Smooth muscle cell (in vitro differentiated cells): Measurements from ENCODE around the gene CADM2. TPM values are rescaled to one million over a fixed set of nuclear protein-coding genes. Genes with fewer than 3 reads are reported as not detected.

ENCODE experiments used
- DNase-seq: peaks from one replicate; lab custom pipeline; 2025; ENCODE audit not compliant: unreplicated experiment; lab: John Stamatoyannopoulos, UW
- H2AFZ ChIP-seq: fragments of 200-600 bp; sonication (generic); 2 replicates; pipeline ENCODE4 v1.6.0; 2016; ENCODE audit warnings: antibody characterized with exemption, low read depth, mild to moderate bottlenecking
- H3F3A ChIP-seq: fragments of 200-600 bp; sonication (generic); 2 replicates; pipeline ENCODE4 v1.6.0; 2017; ENCODE audit warnings: antibody characterized with exemption, low read depth
- H3K27ac ChIP-seq: fragments of 200-600 bp; sonication (generic); 2 replicates; pipeline ENCODE4 v1.5.1; 2016; ENCODE audit warnings: low read depth, mild to moderate bottlenecking
- H3K27me3 ChIP-seq: fragments of 200-600 bp; sonication (generic); 2 replicates; pipeline ENCODE4 v1.6.1; 2016; ENCODE audit warnings: low read depth, mild to moderate bottlenecking
- H3K36me3 ChIP-seq: fragments of 200-600 bp; sonication (generic); 2 replicates; pipeline ENCODE4 v1.5.1; 2016; ENCODE audit warnings: low read depth
- H3K4me1 ChIP-seq: fragments of 200-600 bp; sonication (generic); 2 replicates; pipeline ENCODE4 v1.5.1; 2016; ENCODE audit warnings: low read depth
- H3K4me2 ChIP-seq: fragments of 200-600 bp; sonication (generic); 2 replicates; pipeline ENCODE4 v1.6.0; 2016; ENCODE audit warnings: mild to moderate bottlenecking
- H3K4me3 ChIP-seq: fragments of 200-600 bp; sonication (generic); 2 replicates; pipeline ENCODE4 v1.5.1; 2016; ENCODE audit warnings: mild to moderate bottlenecking
- H3K79me2 ChIP-seq: fragments of 200-600 bp; sonication (generic); 2 replicates; pipeline ENCODE4 v1.6.0; 2016; ENCODE audit warnings: low read depth, mild to moderate bottlenecking
- H3K9ac ChIP-seq: fragments of 200-600 bp; sonication (generic); 2 replicates; pipeline ENCODE4 v1.6.0; 2016; ENCODE audit warnings: low read depth
- H3K9me3 ChIP-seq: fragments of 200-600 bp; sonication (generic); replicated peaks from 2 replicates; pipeline ENCODE4 v1.5.1; 2016; ENCODE audit warnings: low read depth
- H4K20me1 ChIP-seq: fragments of 200-600 bp; sonication (generic); 2 replicates; pipeline ENCODE4 v1.6.0; 2016; ENCODE audit warnings: low read depth
- CTCF ChIP-seq: fragments of 200-600 bp; sonication (generic); IDR thresholded peaks from 2 replicates; pipeline ENCODE4 v1.5.1; 2017; ENCODE audit warnings: borderline replicate concordance, mild to moderate bottlenecking, antibody characterized with exemption; ENCODE audit not compliant: insufficient read depth, poor library complexity, severe bottlenecking
- WGBS: methylation state at CpG from one replicate; pipeline ENCODE4 v1.1.7; 2016; ENCODE audit warnings: low lambda C conversion rate; 5-methylcytosine and 5-hydroxymethylcytosine counted together
- polyA plus RNA-seq: library from polyadenylated mRNA; unstranded; fragments of >200 nt; fragmentation: Nextera tagmentation; extraction: Ambion mirVana; gene quantifications from 2 replicates; pipeline ENCODE4 v1.2.1, GENCODE V29; 2016
- total RNA-seq: library from RNA; depleted of rRNA; stranded (reverse); fragments of >200 nt; gene quantifications from 2 replicates; pipeline ENCODE4 v1.2.3, GENCODE V29; 2014

CADM2 gene
- total and polyA plus RNA-seq, 2 experiments from 2014 or later = 0.13 TPM; not detected in 1

DNA sequence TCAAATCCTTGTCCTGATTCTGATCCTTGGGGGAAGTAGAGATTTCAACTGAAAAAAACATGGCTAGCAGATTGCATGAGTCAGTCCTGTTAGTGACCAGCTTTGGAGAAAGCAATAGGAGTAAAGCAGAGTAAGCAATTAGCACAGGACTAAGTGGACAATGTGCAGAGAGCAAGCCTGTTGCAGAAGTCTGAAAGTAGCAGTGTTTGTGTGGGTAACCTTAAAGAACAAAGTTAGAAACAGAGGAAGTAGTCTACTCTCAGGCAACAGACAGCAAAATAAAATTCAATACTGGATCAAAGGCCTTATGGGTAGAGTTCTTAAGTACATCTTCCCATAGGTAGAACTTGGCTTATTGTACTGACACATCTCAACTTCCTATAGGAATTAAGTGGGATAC, 916.8 kb downstream of the CADM2 start:
- DNase-seq = no peak
- H3K9ac ChIP-seq = no peak overlapping the region
- no peak overlapping the region for H3K27ac ChIP-seq
- no peak overlapping the region for H3K4me3 ChIP-seq
- no peaks in the 10 kb centered on the region for H3K79me2 ChIP-seq
- no peaks in the 10 kb centered on the region for H3F3A ChIP-seq
- H2AFZ ChIP-seq = peak overlapping the region; percentile 18
- H3K9me3 ChIP-seq = no peaks in the 10 kb centered on the region
- no peak for TF ChIP-seq CTCF
- H3K36me3 ChIP-seq = no peaks in the 10 kb centered on the region
- no peak overlapping the region for H3K4me2 ChIP-seq
- no peaks in the 10 kb centered on the region for H3K27me3 ChIP-seq
- H3K4me1 ChIP-seq = no peaks in the 10 kb centered on the region
- H4K20me1 ChIP-seq = no peaks in the 10 kb centered on the region

DNA sequence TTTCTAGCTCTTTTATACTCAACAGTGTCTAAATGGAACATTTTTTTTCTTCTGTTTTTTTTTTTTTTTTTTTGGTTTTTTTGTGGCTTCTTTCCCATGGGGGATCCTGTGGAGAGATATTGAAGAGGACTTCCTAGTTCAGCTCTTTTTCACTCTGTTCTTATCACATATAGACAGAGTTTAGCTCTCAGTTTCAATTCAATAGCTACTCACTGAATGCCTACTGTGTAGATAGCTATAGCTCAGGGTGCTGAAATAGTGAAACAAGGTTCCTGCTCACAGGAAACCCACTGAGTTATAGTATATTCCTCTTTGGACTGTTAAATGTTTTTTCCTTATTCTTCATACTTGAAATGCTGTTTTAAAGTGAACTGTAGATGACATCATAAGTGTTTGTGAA, 918.8 kb downstream of the CADM2 start:
- no peak for DNase-seq
- no peak overlapping the region for H3K9ac ChIP-seq
- H4K20me1 ChIP-seq = no peaks in the 10 kb centered on the region
- no peaks in the 10 kb centered on the region for H3K36me3 ChIP-seq
- H2AFZ ChIP-seq = peak overlapping the region; percentile 63
- no peaks in the 10 kb centered on the region for H3K9me3 ChIP-seq
- no peaks in the 10 kb centered on the region for H3F3A ChIP-seq
- H3K4me2 ChIP-seq = no peak overlapping the region
- H3K79me2 ChIP-seq = no peaks in the 10 kb centered on the region
- no peak for TF ChIP-seq CTCF
- H3K27me3 ChIP-seq = no peaks in the 10 kb centered on the region
- no peaks in the 10 kb centered on the region for H3K4me1 ChIP-seq
- no peak overlapping the region for H3K4me3 ChIP-seq
- H3K27ac ChIP-seq = no peak overlapping the region

GRCh38 chr3:85881833-85882393, 923.1 kb downstream of the CADM2 start:
- Histone ChIP-seq H3K79me2 (no peaks in the 10 kb centered on the region), H3K4me2 (no peak overlapping the region), H3K36me3 (no peaks in the 10 kb centered on the region), H3F3A (no peaks in the 10 kb centered on the region), H3K9ac (no peak overlapping the region), H3K27me3 (no peaks in the 10 kb centered on the region), H4K20me1 (no peaks in the 10 kb centered on the region), H3K4me3 (no peak overlapping the region), H3K4me1 (no peaks in the 10 kb centered on the region), H3K9me3 (no peaks in the 10 kb centered on the region), H2AFZ (no peak overlapping the region), H3K27ac (no peak overlapping the region)
- 82% methylated on average over 6 of the region's 6 CpGs for WGBS
- DNase-seq = no peak
- TF ChIP-seq CTCF = no peak

- Histone ChIP-seq H4K20me1 (no peaks in the 10 kb centered on the region), H3K4me2 (no peak overlapping the region), H3K9me3 (no peaks in the 10 kb centered on the region), H3K9ac (no peak overlapping the region), H3K27me3 (no peaks in the 10 kb centered on the region), H3K79me2 (no peaks in the 10 kb centered on the region), H3K4me1 (no peaks in the 10 kb centered on the region), H2AFZ (no peak overlapping the region), H3F3A (no peaks in the 10 kb centered on the region), H3K4me3 (no peak overlapping the region), H3K27ac (no peak overlapping the region), H3K36me3 (no peaks in the 10 kb centered on the region)
- no peak for TF ChIP-seq CTCF
- no peak for DNase-seq
- 56% methylated on average over 3 of the region's 3 CpGs for WGBS
Observed at GRCh38 chr3:85890043-85890555, 931.3 kb downstream of the CADM2 start.
